H7 (cell line): ENCODE results near the gene CHRNE. TPM values are rescaled to one million over a fixed set of nuclear protein-coding genes. Genes with fewer than 3 reads are reported as not detected.
A peak's percentile ranks its signal among the peaks of the same experiment; 100 is the strongest.

Source experiments
- DNase-seq: peaks from one replicate; pipeline ENCODE4 v3.0.0; 2012
- H3K27me3 ChIP-seq: 2 replicates; pipeline ENCODE4 v1.6.0; 2011; ENCODE audit warnings: mild to moderate bottlenecking, low read length; ENCODE audit not compliant: control insufficient read depth, insufficient read depth
- H3K36me3 ChIP-seq: replicated peaks from 2 replicates; pipeline ENCODE4 v1.5.1; 2011; ENCODE audit warnings: low read length; ENCODE audit not compliant: control insufficient read depth, insufficient read depth
- H3K4me3 ChIP-seq: 2 replicates; pipeline ENCODE4 v1.5.1; 2011; ENCODE audit warnings: low read depth, mild to moderate bottlenecking, control low read depth, low read length, moderate library complexity; ENCODE audit not compliant: insufficient read depth
- total RNA-seq: library from RNA; depleted of rRNA; stranded (reverse); fragments of >200 nt; shearing (Covaris generic); gene quantifications from 2 replicates; pipeline ENCODE4 v1.2.3, GENCODE V29; 2014

CHRNE gene
- total RNA-seq, 1 experiment from 2014 or later: 0.69 TPM

GRCh38 chr17:4944554-4945175 is 41.8 kb upstream of the CHRNE start:
- no peaks in the 10 kb centered on the region for H3K27me3 ChIP-seq
- peaks cover 34% of the 10 kb centered on the region for H3K36me3 ChIP-seq
- no peak overlapping the region for H3K4me3 ChIP-seq
- peak; percentile 31 for DNase-seq

- H3K36me3 ChIP-seq: peaks cover 34% of the 10 kb centered on the region
- H3K4me3 ChIP-seq: no peak overlapping the region
- DNase-seq: peak; percentile 51
- H3K27me3 ChIP-seq: no peaks in the 10 kb centered on the region
Observed at GRCh38 chr17:4944163-4944553, 41.3 kb upstream of the CHRNE start.

GRCh38 chr17:4942760-4943508 is 40.0 kb upstream of the CHRNE start:
- H3K36me3 ChIP-seq: peaks cover 36% of the 10 kb centered on the region
- DNase-seq: no peak
- H3K4me3 ChIP-seq: no peak overlapping the region
- no peaks in the 10 kb centered on the region for H3K27me3 ChIP-seq

GRCh38 chr17:4941319-4941610 is 38.4 kb upstream of the CHRNE start:
- no peak for DNase-seq
- H3K27me3 ChIP-seq: no peaks in the 10 kb centered on the region
- H3K36me3 ChIP-seq: peaks cover 38% of the 10 kb centered on the region
- H3K4me3 ChIP-seq: peak overlapping the region; percentile 89; the same call in 1 of the 2 replicates

GRCh38 chr17:4940555-4941318 is 37.8 kb upstream of the CHRNE start:
- peaks cover 33% of the 10 kb centered on the region for H3K36me3 ChIP-seq
- DNase-seq: peak; percentile 92
- H3K27me3 ChIP-seq: no peaks in the 10 kb centered on the region
- H3K4me3 ChIP-seq: peak overlapping the region; percentile 89

GRCh38 chr17:4939796-4940554 is 37.1 kb upstream of the CHRNE start, which contains the start of the genes RNF167 and SLC25A11:
TSS of gene RNF167 (plus strand) at chr17:4940268. CDS start at chr17:4940910, 642 bp downstream.
TSS of gene SLC25A11 (minus strand) at chr17:4940046. CDS start at chr17:4939910, 136 bp downstream.
- Histone ChIP-seq H3K27me3 (no peaks in the 10 kb centered on the region), H3K36me3 (peaks cover 28% of the 10 kb centered on the region), H3K4me3 (peak within 1 kb of the TSS; percentile 89)
- DNase-seq: peak; percentile 99

- peak overlapping the region; percentile 89 for H3K4me3 ChIP-seq
- no peak for DNase-seq
- no peaks in the 10 kb centered on the region for H3K27me3 ChIP-seq
- peaks cover 25% of the 10 kb centered on the region for H3K36me3 ChIP-seq
Observed at GRCh38 chr17:4939546-4939795, 36.6 kb upstream of the CHRNE start.

- Histone ChIP-seq H3K4me3 (peak overlapping the region; percentile 89), H3K27me3 (no peaks in the 10 kb centered on the region), H3K36me3 (peaks cover 25% of the 10 kb centered on the region)
- DNase-seq: peak; percentile 37
Observed at GRCh38 chr17:4938688-4939545, 36.0 kb upstream of the CHRNE start.

- H3K36me3 ChIP-seq: peaks cover 21% of the 10 kb centered on the region
- DNase-seq: peak; percentile 36
- no peak overlapping the region for H3K4me3 ChIP-seq
- no peaks in the 10 kb centered on the region for H3K27me3 ChIP-seq
Observed at GRCh38 chr17:4938069-4938491, 35.2 kb upstream of the CHRNE start.

- no peaks in the 10 kb centered on the region for H3K27me3 ChIP-seq
- DNase-seq: no peak
- no peak overlapping the region for H3K4me3 ChIP-seq
- H3K36me3 ChIP-seq: peaks cover 16% of the 10 kb centered on the region
Observed at GRCh38 chr17:4937553-4937952, 34.7 kb upstream of the CHRNE start.

GRCh38 chr17:4936436-4936835 is 33.5 kb upstream of the CHRNE start:
- DNase-seq: peak; percentile 13
- H3K27me3 ChIP-seq: no peaks in the 10 kb centered on the region
- H3K36me3 ChIP-seq: peaks cover 10% of the 10 kb centered on the region
- H3K4me3 ChIP-seq: no peak overlapping the region

GRCh38 chr17:4935650-4936049 is 32.8 kb upstream of the CHRNE start:
- H3K36me3 ChIP-seq: peaks cover 10% of the 10 kb centered on the region
- no peak overlapping the region for H3K4me3 ChIP-seq
- no peak for DNase-seq
- no peaks in the 10 kb centered on the region for H3K27me3 ChIP-seq

- no peak overlapping the region for H3K4me3 ChIP-seq
- DNase-seq: peak; percentile 84
- peaks cover 10% of the 10 kb centered on the region for H3K36me3 ChIP-seq
- H3K27me3 ChIP-seq: no peaks in the 10 kb centered on the region
Observed at GRCh38 chr17:4934173-4934979, 31.5 kb upstream of the CHRNE start.
